Fibroblast of peridontal ligament (primary cell): ENCODE data around the gene LMO2.
"Not testable (repeated sequence)": the region's sequence is repeated elsewhere in the genome, so short reads cannot be mapped to it uniquely, and the experiment has no call there.

ENCODE experiments used
- DNase-seq: peaks from one replicate; pipeline ENCODE4 v3.0.0-alpha.2; 2010; ENCODE audit errors: extremely low read depth

The LMO2 gene

GRCh38 chr11:33825854-33826560, 65.9 kb downstream of the LMO2 start:
- no peak for DNase-seq

- not testable (repeated sequence) for DNase-seq
Measured at GRCh38 chr11:33822981-33823380, 68.9 kb downstream of the LMO2 start.

GRCh38 chr11:33819278-33820035, 72.4 kb downstream of the LMO2 start:
- no peak for DNase-seq
